B cell (primary cell): Measurements from ENCODE around the gene FCF1.

Experiments
- CTCF ChIP-seq: fragments of 200-600 bp; IDR thresholded peaks from one replicate; pipeline ENCODE4 v1.8.0; 2022; ENCODE audit warnings: antibody characterized with exemption, mild to moderate bottlenecking
- EZH2 ChIP-seq: IDR thresholded peaks from 2 replicates; pipeline ENCODE4 v1.6.1; 2012; ENCODE audit warnings: borderline replicate concordance, low read depth, mild to moderate bottlenecking, moderate library complexity, low read length; ENCODE audit not compliant: insufficient read depth, poor library complexity, severe bottlenecking

GRCh38 chr14:74691456-74691855 lies 21.5 kb upstream of the FCF1 start:
- TF ChIP-seq CTCF: no peak
- no peak for TF ChIP-seq EZH2
